Measurements from ENCODE around the gene TOR1A.
"Not testable (repeated sequence)": the region's sequence is repeated elsewhere in the genome, so short reads cannot be mapped to it uniquely, and the experiment has no call there.

Gene TOR1A

GRCh38 chr9:129822898-129823541 lies 916 bp downstream of the TOR1A start:
- H3K4me3 ChIP-seq (ENCODE audit: low read depth, low read length) = peak overlapping the region; percentile 86

- H3K4me3 ChIP-seq (ENCODE audit: low read depth, low read length) = no peak overlapping the region
These were observed 7.2 kb downstream of the TOR1A start for GRCh38 chr9:129816501-129817435.

GRCh38 chr9:129815278-129815677 lies 8.7 kb downstream of the TOR1A start:
- H3K4me3 ChIP-seq (ENCODE audit: low read depth, low read length) = no peak overlapping the region

GRCh38 chr9:129814432-129815223 lies 9.3 kb downstream of the TOR1A start:
- H3K4me3 ChIP-seq (ENCODE audit: low read depth, low read length) = no peak overlapping the region

- no peak overlapping the region for H3K4me3 ChIP-seq (ENCODE audit: low read depth, low read length)
These were observed 10.3 kb downstream of the TOR1A start for GRCh38 chr9:129813661-129814060.

GRCh38 chr9:129812385-129812784 lies 11.6 kb downstream of the TOR1A start:
- H3K4me3 ChIP-seq (ENCODE audit: low read depth, low read length) = no peak overlapping the region

GRCh38 chr9:129811967-129812363 lies 12.0 kb downstream of the TOR1A start:
- no peak overlapping the region for H3K4me3 ChIP-seq (ENCODE audit: low read depth, low read length)

GRCh38 chr9:129810788-129811187 lies 13.1 kb downstream of the TOR1A start:
- no peak overlapping the region for H3K4me3 ChIP-seq (ENCODE audit: low read depth, low read length)

GRCh38 chr9:129810116-129810515 lies 13.8 kb downstream of the TOR1A start:
- no peak overlapping the region for H3K4me3 ChIP-seq (ENCODE audit: low read depth, low read length)

GRCh38 chr9:129809346-129809745 lies 14.6 kb downstream of the TOR1A start:
- no peak overlapping the region for H3K4me3 ChIP-seq (ENCODE audit: low read depth, low read length)

- no peak overlapping the region for H3K4me3 ChIP-seq (ENCODE audit: low read depth, low read length)
These were observed 17.9 kb downstream of the TOR1A start for GRCh38 chr9:129806061-129806460.

- H3K4me3 ChIP-seq (ENCODE audit: low read depth, low read length) = peak overlapping the region; percentile 81
These were observed 20.3 kb downstream of the TOR1A start for GRCh38 chr9:129803676-129804060.

- H3K4me3 ChIP-seq (ENCODE audit: low read depth, low read length) = peak within 1 kb of the TSS; percentile 81
These were observed 20.9 kb downstream of the TOR1A start, which contains the start of gene TOR1B for GRCh38 chr9:129802833-129803675. Gene TOR1B (plus strand): TSS chr9:129803184. CDS start chr9:129803213, 29 bp downstream.

- H3K4me3 ChIP-seq (ENCODE audit: low read depth, low read length) = no peak overlapping the region
These were observed 22.4 kb downstream of the TOR1A start for GRCh38 chr9:129801504-129801903.

- H3K4me3 ChIP-seq (ENCODE audit: low read depth, low read length) = no peak overlapping the region
These were observed 25.0 kb downstream of the TOR1A start for GRCh38 chr9:129798973-129799372.

GRCh38 chr9:129796029-129796428 lies 27.9 kb downstream of the TOR1A start:
- H3K4me3 ChIP-seq (ENCODE audit: low read depth, low read length) = not testable (repeated sequence)

GRCh38 chr9:129794549-129794948 lies 29.4 kb downstream of the TOR1A start:
- H3K4me3 ChIP-seq (ENCODE audit: low read depth, low read length) = no peak overlapping the region

GRCh38 chr9:129786481-129786880 lies 37.5 kb downstream of the TOR1A start:
- H3K4me3 ChIP-seq (ENCODE audit: low read depth, low read length) = no peak overlapping the region

- H3K4me3 ChIP-seq (ENCODE audit: low read depth, low read length) = no peak overlapping the region
These were observed 38.1 kb downstream of the TOR1A start for GRCh38 chr9:129785866-129786265.

- not testable (repeated sequence) for H3K4me3 ChIP-seq (ENCODE audit: low read depth, low read length)
These were observed 39.0 kb downstream of the TOR1A start for GRCh38 chr9:129784970-129785369.
